GM12878 (cell line): ENCODE results near the gene SALL4. TPM values are rescaled to one million over a fixed set of nuclear protein-coding genes. Genes with fewer than 3 reads are reported as not detected.

Source experiments
- ATAC-seq: fragments of 200-7000 bp; cut with Tn5 transposase; 3 replicates; pipeline ENCODE4 v1.9.1; 2020; ENCODE audit warnings: mild to moderate bottlenecking, moderate library complexity
- BruUV-seq: library from RNA; stranded (reverse); fragments of 400-500 nt; replicated peaks from 2 replicates; lab custom pipeline; 2021; lab: Mats Ljungman, UMichigan
- CTCF ChIA-PET: fragments of 300-600 bp; sonication (Branson Sonifier 250); formaldehyde crosslinking; extraction: SDS; loops from one replicate; lab custom pipeline; 2021; ENCODE audit warnings: inconsistent platforms; lab: Yijun Ruan, JAX
- POLR2A ChIA-PET: fragments of 350-600 bp; formaldehyde crosslinking; extraction: SDS; loops from one replicate; lab custom pipeline; 2021; ENCODE audit warnings: inconsistent platforms; lab: Charles Lee
- RAD21 ChIA-PET: fragments of 300-600 bp; sonication (Branson Sonifier 250); formaldehyde crosslinking; loops from one replicate; lab custom pipeline; 2023; ENCODE audit warnings: antibody characterized with exemption; ENCODE audit not compliant: unreplicated experiment; lab: Charles Lee
- SMC1A ChIA-PET: fragments of 300-600 bp; sonication (Branson Sonifier 250); formaldehyde crosslinking; loops from one replicate; lab custom pipeline; 2023; ENCODE audit not compliant: unreplicated experiment, uncharacterized antibody; lab: Charles Lee
- DNase-seq: peaks from one replicate; pipeline ENCODE4 v3.0.0-alpha.2; 2011; ENCODE audit warnings: low read depth, low spot score
- FAIRE-seq: peaks from 3 replicates; lab custom pipeline; 2011; peaks lifted over from hg19 to GRCh38; lab: Jason Lieb, UNC
- H2AFZ ChIP-seq: 2 replicates; pipeline ENCODE4 v1.6.0; 2011; ENCODE audit warnings: low read depth, low read length, control low read depth; ENCODE audit not compliant: control insufficient read depth
- H3K27ac ChIP-seq: 2 replicates; pipeline ENCODE4 v1.5.1; 2011; ENCODE audit warnings: control low read depth; ENCODE audit not compliant: control insufficient read depth, insufficient read depth
- H3K27me3 ChIP-seq, 2 experiments: replicated peaks in 1 of 2; 2 replicates each; pipeline versions ENCODE4 v1.6.0 to v1.6.1; 2011; ENCODE audit warnings: low read length in 1 of 2; ENCODE audit not compliant: control insufficient read depth in 2 of 2, insufficient read depth in 2 of 2
- H3K36me3 ChIP-seq, 2 experiments: 2 replicates each; pipeline ENCODE4 v1.5.1; 2011; ENCODE audit warnings: low read length in 1 of 2; ENCODE audit not compliant: control insufficient read depth in 2 of 2, insufficient read depth in 2 of 2
- H3K4me1 ChIP-seq: 2 replicates; pipeline ENCODE4 v1.6.1; 2011; ENCODE audit warnings: mild to moderate bottlenecking, low read length, moderate library complexity, mixed read lengths; ENCODE audit not compliant: control insufficient read depth, insufficient read depth
- H3K4me2 ChIP-seq: 2 replicates; pipeline ENCODE4 v1.6.0; 2011; ENCODE audit warnings: control low read depth; ENCODE audit not compliant: control insufficient read depth, insufficient read depth
- H3K4me3 ChIP-seq: fragments of 200-600 bp; sonication (generic); 2 replicates; pipeline ENCODE4 v1.5.1; 2016
- H3K79me2 ChIP-seq: 2 replicates; pipeline ENCODE4 v1.6.0; 2011; ENCODE audit warnings: low read length; ENCODE audit not compliant: control insufficient read depth, insufficient read depth
- H3K9ac ChIP-seq: 2 replicates; pipeline ENCODE4 v1.8.0; 2011; ENCODE audit warnings: low read length, control low read depth, mixed read lengths; ENCODE audit not compliant: control insufficient read depth, insufficient read depth
- H3K9me3 ChIP-seq: replicated peaks from 3 replicates; pipeline ENCODE4 v1.5.1; 2011; ENCODE audit warnings: mild to moderate bottlenecking, low read length; ENCODE audit not compliant: control insufficient read depth, insufficient read depth
- H4K20me1 ChIP-seq: 2 replicates; pipeline ENCODE4 v1.6.0; 2011; ENCODE audit not compliant: control insufficient read depth, insufficient read depth
- CBX5 ChIP-seq: sonication (generic); IDR thresholded peaks from 2 replicates; pipeline ENCODE4 v1.6.1; 2016; ENCODE audit warnings: low read depth, moderate library complexity, mild to moderate bottlenecking, inconsistent platforms
- EGR1 ChIP-seq, 2 experiments: IDR thresholded peaks; 1 replicate in 1 of 2; 2 replicates in 1 of 2; pipeline ENCODE4 v1.6.1; 2011 to 2012; ENCODE audit warnings: low read depth in 2 of 2, low read length in 2 of 2, borderline replicate concordance in 1 of 2, mild to moderate bottlenecking in 1 of 2, moderate library complexity in 1 of 2
- FOXM1 ChIP-seq: IDR thresholded peaks from 2 replicates; pipeline ENCODE4 v1.6.1; 2012; ENCODE audit warnings: low read depth, mild to moderate bottlenecking, inconsistent platforms, low read length, moderate library complexity
- IKZF1 ChIP-seq: fragments of 450-650 bp; conservative IDR thresholded peaks from 2 replicates; pipeline ENCODE4 v1.6.1; 2017; ENCODE audit warnings: antibody characterized with exemption, mild to moderate bottlenecking
- IKZF2 ChIP-seq, 2 experiments: fragments of 450-650 bp; IDR thresholded peaks; 2 replicates each; pipeline ENCODE4 v1.6.1; 2017; ENCODE audit warnings: mild to moderate bottlenecking in 2 of 2, moderate library complexity in 2 of 2
- PAX5 ChIP-seq: IDR thresholded peaks from 2 replicates; pipeline ENCODE4 v1.6.1; 2011; ENCODE audit warnings: low read depth, low read length, borderline replicate concordance
- POU2F2 ChIP-seq: IDR thresholded peaks from 3 replicates; pipeline ENCODE4 v1.6.1; 2011; ENCODE audit warnings: low read depth, mild to moderate bottlenecking, low read length, borderline replicate concordance
- RB1 ChIP-seq: fragments of 450-650 bp; formaldehyde crosslinking; IDR thresholded peaks from 2 replicates; pipeline ENCODE4 v1.6.1; 2017; ENCODE audit warnings: mild to moderate bottlenecking, borderline replicate concordance
- SREBF2 ChIP-seq: IDR thresholded peaks from 2 replicates; pipeline ENCODE4 v1.6.1; 2012; ENCODE audit warnings: mild to moderate bottlenecking, low read length
- TBL1XR1 ChIP-seq: IDR thresholded peaks from 2 replicates; pipeline ENCODE4 v1.6.1; 2012; ENCODE audit warnings: low read depth, low read length, improper control_type of control experiment
- WGBS: methylation state at CpG from one replicate; pipeline ENCODE4 v1.1.6; 2016; ENCODE audit warnings: low lambda C conversion rate; ENCODE audit not compliant: insufficient replicate concordance, insufficient coverage; ENCODE audit errors: missing lambda C conversion rate; 5-methylcytosine and 5-hydroxymethylcytosine counted together
- in situ Hi-C: fragments of 300-500 bp; cut with MboI; formaldehyde crosslinking; loops from 9 replicates; pipeline ENCODE4 v1.14.3; 2018; ENCODE audit warnings: mixed read lengths
- intact Hi-C: fragments of 100-400 bp; cut with micrococcal nuclease; formaldehyde crosslinking; loops from one replicate; pipeline ENCODE4 v1.14.2; 2022; ENCODE audit not compliant: unreplicated experiment
- polyA plus RNA-seq, 11 experiments: library from polyadenylated mRNA; depleted of rRNA in 4 of 11; unstranded in 6 of 11; stranded (reverse) in 5 of 11; fragments of >200 nt; fragmentation: Nextera tagmentation in 4 of 11; fragmentation: Illumina TruSeq in 1 of 11; extraction: Ambion mirVana in 4 of 11; extraction: Trizol in 1 of 11; gene quantifications; 1 replicate in 1 of 11; 2 replicates in 10 of 11; pipeline versions ENCODE4 v1.2.1 to v1.2.3, GENCODE V29; 2011 to 2016; ENCODE audit warnings: inconsistent platforms in 2 of 11, missing spikeins in 2 of 11, low read depth in 1 of 11
- total RNA-seq, 4 experiments: library from RNA; depleted of rRNA in 3 of 4; stranded (reverse); fragments of >200 nt in 3 of 4; fragmentation: Illumina TruSeq in 1 of 4; extraction: Trizol in 1 of 4; gene quantifications; 2 replicates each; pipeline versions ENCODE4 v1.2.1 to v1.2.3, GENCODE V29; 2013 to 2021
- TF ChIP-seq, protein P1 (sequence below): IDR thresholded peaks from 2 replicates; pipeline ENCODE4 v1.6.1; 2012; ENCODE audit warnings: low read depth, low read length, improper control_type of control experiment
- TF ChIP-seq, protein P2 (sequence below): fragments of 450-650 bp; IDR thresholded peaks from 2 replicates; pipeline ENCODE4 v1.6.1; 2016; ENCODE audit warnings: mild to moderate bottlenecking, moderate library complexity, borderline replicate concordance
- TF ChIP-seq, protein P3 (sequence below): fragments of 450-650 bp; formaldehyde crosslinking; IDR thresholded peaks from 2 replicates; pipeline ENCODE4 v1.4.0; 2022; ENCODE audit warnings: mild to moderate bottlenecking, moderate library complexity
- TF ChIP-seq, protein P4 (sequence below): fragments of 450-650 bp; IDR thresholded peaks from 2 replicates; pipeline ENCODE4 v1.6.1; 2017; ENCODE audit warnings: mild to moderate bottlenecking, low read depth, inconsistent platforms; ENCODE audit not compliant: poor library complexity, severe bottlenecking

SALL4 gene
- total and polyA plus RNA-seq, 10 of the 15 experiments (the other 5 are each of a cell fraction or from before 2014, with no cell fraction given): 0.08 to 1.1 (median 0.23) TPM; not detected in 7

DNA sequence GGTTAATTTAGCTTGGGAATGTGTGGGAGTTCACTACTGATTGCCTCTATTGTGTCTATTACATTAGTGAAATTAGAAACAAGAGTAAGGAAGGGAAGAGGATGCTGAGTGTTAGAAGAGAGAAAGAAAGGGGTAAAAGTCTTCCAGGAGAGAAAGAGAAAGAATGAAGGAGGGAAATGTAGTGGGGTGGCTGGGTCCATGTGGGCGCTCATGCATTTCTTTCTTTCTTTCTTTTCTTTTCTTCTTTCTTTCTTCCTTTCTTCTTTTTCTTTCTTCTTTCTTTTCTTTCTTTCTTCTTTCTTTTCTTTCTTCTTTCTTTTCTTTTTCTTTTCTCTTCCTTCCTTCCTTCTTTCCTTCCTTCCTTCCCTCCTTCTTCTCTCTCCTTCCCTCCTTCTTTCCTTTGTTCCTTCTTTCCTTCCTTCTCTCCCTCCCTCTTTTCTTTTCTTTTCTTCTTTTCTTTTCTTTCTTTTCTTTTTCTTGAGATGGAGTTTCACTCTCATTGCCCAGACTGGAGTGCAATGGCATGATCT lies 16.2 kb upstream of the SALL4 start:
- H3K4me2 ChIP-seq: no peak overlapping the region
- no peak overlapping the region for H3K27ac ChIP-seq
- H3K36me3 ChIP-seq: no peaks in the 10 kb centered on the region
- ChIA-PET POLR2A (no interaction called here), SMC1A (no interaction called here), CTCF (no interaction called here), RAD21 (no interaction called here)
- no peaks in the 10 kb centered on the region for H3K79me2 ChIP-seq
- no peaks in the 10 kb centered on the region for H3K27me3 ChIP-seq
- FAIRE-seq: no peak
- H3K4me1 ChIP-seq: no peaks in the 10 kb centered on the region
- no peaks in the 10 kb centered on the region for H3K9me3 ChIP-seq
- 0% methylated on average over 1 of the region's 1 CpG for WGBS
- H3K4me3 ChIP-seq: no peak overlapping the region
- H3K9ac ChIP-seq: no peak overlapping the region
- in situ Hi-C loops: no loop called here
- intact Hi-C loops: no loop called here
- no TSS peak for BruUV-seq
- H2AFZ ChIP-seq: no peak overlapping the region
- DNase-seq: no peak
- H4K20me1 ChIP-seq: no peaks in the 10 kb centered on the region
- no peak for ATAC-seq
- TF ChIP-seq, protein P1, sequence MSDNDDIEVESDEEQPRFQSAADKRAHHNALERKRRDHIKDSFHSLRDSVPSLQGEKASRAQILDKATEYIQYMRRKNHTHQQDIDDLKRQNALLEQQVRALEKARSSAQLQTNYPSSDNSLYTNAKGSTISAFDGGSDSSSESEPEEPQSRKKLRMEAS: no peak
- no peak for TF ChIP-seq IKZF2 (IDR thresholded peaks at IDR 0.05)
- TF ChIP-seq POU2F2: no peak
- TF ChIP-seq IKZF1: no peak
- no peak for TF ChIP-seq EGR1 (IDR thresholded peaks at IDR 0.05; ENCODE audit: borderline replicate concordance in 1 of 2, low read depth in 2 of 2, low read length in 2 of 2)
- no peak for TF ChIP-seq TBL1XR1
- TF ChIP-seq, protein P2, sequence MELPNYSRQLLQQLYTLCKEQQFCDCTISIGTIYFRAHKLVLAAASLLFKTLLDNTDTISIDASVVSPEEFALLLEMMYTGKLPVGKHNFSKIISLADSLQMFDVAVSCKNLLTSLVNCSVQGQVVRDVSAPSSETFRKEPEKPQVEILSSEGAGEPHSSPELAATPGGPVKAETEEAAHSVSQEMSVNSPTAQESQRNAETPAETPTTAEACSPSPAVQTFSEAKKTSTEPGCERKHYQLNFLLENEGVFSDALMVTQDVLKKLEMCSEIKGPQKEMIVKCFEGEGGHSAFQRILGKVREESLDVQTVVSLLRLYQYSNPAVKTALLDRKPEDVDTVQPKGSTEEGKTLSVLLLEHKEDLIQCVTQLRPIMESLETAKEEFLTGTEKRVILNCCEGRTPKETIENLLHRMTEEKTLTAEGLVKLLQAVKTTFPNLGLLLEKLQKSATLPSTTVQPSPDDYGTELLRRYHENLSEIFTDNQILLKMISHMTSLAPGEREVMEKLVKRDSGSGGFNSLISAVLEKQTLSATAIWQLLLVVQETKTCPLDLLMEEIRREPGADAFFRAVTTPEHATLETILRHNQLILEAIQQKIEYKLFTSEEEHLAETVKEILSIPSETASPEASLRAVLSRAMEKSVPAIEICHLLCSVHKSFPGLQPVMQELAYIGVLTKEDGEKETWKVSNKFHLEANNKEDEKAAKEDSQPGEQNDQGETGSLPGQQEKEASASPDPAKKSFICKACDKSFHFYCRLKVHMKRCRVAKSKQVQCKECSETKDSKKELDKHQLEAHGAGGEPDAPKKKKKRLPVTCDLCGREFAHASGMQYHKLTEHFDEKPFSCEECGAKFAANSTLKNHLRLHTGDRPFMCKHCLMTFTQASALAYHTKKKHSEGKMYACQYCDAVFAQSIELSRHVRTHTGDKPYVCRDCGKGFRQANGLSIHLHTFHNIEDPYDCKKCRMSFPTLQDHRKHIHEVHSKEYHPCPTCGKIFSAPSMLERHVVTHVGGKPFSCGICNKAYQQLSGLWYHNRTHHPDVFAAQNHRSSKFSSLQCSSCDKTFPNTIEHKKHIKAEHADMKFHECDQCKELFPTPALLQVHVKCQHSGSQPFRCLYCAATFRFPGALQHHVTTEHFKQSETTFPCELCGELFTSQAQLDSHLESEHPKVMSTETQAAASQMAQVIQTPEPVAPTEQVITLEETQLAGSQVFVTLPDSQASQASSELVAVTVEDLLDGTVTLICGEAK: no peak
- no peak for TF ChIP-seq RB1
- TF ChIP-seq, protein P3, sequence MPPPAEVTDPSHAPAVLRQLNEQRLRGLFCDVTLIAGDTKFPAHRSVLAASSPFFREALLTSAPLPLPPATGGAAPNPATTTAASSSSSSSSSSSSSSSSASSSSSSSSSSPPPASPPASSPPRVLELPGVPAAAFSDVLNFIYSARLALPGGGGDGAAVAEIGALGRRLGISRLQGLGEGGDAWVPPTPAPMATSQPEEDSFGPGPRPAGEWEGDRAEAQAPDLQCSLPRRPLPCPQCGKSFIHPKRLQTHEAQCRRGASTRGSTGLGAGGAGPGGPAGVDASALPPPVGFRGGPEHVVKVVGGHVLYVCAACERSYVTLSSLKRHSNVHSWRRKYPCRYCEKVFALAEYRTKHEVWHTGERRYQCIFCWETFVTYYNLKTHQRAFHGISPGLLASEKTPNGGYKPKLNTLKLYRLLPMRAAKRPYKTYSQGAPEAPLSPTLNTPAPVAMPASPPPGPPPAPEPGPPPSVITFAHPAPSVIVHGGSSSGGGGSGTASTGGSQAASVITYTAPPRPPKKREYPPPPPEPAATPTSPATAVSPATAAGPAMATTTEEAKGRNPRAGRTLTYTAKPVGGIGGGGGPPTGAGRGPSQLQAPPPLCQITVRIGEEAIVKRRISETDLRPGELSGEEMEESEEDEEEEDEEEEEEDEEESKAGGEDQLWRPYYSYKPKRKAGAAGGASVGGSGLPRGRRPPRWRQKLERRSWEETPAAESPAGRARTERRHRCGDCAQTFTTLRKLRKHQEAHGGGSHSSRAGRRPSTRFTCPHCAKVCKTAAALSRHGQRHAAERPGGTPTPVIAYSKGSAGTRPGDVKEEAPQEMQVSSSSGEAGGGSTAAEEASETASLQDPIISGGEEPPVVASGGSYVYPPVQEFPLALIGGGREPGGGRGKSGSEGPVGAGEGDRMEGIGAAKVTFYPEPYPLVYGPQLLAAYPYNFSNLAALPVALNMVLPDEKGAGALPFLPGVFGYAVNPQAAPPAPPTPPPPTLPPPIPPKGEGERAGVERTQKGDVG (CRISPR knock-in tag): no peak
- TF ChIP-seq FOXM1: no peak
- TF ChIP-seq PAX5: no peak
- TF ChIP-seq SREBF2: no peak
- TF ChIP-seq, protein P4, sequence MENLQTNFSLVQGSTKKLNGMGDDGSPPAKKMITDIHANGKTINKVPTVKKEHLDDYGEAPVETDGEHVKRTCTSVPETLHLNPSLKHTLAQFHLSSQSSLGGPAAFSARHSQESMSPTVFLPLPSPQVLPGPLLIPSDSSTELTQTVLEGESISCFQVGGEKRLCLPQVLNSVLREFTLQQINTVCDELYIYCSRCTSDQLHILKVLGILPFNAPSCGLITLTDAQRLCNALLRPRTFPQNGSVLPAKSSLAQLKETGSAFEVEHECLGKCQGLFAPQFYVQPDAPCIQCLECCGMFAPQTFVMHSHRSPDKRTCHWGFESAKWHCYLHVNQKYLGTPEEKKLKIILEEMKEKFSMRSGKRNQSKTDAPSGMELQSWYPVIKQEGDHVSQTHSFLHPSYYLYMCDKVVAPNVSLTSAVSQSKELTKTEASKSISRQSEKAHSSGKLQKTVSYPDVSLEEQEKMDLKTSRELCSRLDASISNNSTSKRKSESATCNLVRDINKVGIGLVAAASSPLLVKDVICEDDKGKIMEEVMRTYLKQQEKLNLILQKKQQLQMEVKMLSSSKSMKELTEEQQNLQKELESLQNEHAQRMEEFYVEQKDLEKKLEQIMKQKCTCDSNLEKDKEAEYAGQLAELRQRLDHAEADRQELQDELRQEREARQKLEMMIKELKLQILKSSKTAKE: no peak
- no peak for TF ChIP-seq CBX5
